Lower leg skin (tissue), 3 donors: ENCODE data around the gene HAAO.
"Not testable (repeated sequence)": the region's sequence is repeated elsewhere in the genome, so short reads cannot be mapped to it uniquely, and the experiment has no call there.

Source experiments
- POLR2A ChIP-seq, 2 donors: fragments of 450-650 bp; IDR thresholded peaks; one replicate each; pipeline ENCODE4 v1.6.1; 2016 to 2017; ENCODE audit warnings: antibody characterized with exemption in 2 of 2, mild to moderate bottlenecking in 1 of 2, moderate library complexity in 1 of 2
- TF ChIP-seq, protein P1 (sequence below), 3 donors: fragments of 450-650 bp; IDR thresholded peaks; one replicate each; pipeline ENCODE4 v1.5.1; 2016; ENCODE audit warnings: antibody characterized with exemption in 3 of 3, mild to moderate bottlenecking in 3 of 3, moderate library complexity in 2 of 3

DNA sequence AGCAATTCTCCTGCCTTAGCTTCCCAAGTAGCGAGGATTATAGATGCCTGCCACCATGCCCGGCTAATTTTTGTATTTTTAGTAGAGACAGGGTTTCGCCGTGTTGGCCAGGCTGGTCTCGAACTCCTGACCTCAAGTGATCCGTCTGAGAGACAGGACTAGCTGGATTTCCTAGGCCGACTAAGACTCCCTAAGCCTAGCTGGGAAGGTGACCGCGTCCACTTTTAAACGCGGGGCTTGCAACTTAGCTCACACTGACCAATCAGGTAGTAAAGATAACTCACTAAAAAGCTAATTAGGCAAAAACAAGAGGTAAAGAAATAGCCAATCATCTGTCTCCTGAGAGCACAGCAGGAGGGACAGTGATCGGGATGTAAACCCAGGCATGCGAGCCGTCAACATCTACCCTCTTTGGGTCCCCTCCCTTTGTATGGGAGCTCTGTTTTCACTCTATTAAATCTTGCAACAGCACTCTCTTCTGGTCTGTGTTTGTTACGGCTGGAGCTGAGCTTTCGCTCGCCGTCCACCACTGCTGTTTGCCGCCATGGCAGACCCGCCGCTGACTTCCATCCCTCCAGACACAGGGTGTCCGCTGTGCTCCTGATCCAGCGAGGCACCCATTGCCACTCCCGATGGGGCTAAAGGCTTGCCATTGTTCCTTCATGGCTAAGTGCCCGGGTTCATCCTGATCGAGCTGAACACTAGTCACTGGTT lies 39.3 kb upstream of the HAAO start:
- TF ChIP-seq, protein P1, sequence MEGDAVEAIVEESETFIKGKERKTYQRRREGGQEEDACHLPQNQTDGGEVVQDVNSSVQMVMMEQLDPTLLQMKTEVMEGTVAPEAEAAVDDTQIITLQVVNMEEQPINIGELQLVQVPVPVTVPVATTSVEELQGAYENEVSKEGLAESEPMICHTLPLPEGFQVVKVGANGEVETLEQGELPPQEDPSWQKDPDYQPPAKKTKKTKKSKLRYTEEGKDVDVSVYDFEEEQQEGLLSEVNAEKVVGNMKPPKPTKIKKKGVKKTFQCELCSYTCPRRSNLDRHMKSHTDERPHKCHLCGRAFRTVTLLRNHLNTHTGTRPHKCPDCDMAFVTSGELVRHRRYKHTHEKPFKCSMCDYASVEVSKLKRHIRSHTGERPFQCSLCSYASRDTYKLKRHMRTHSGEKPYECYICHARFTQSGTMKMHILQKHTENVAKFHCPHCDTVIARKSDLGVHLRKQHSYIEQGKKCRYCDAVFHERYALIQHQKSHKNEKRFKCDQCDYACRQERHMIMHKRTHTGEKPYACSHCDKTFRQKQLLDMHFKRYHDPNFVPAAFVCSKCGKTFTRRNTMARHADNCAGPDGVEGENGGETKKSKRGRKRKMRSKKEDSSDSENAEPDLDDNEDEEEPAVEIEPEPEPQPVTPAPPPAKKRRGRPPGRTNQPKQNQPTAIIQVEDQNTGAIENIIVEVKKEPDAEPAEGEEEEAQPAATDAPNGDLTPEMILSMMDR (IDR thresholded peaks at IDR 0.05), result not testable (repeated sequence)
- TF ChIP-seq POLR2A (IDR thresholded peaks at IDR 0.05), result not testable (repeated sequence)
